Inflammatory macrophage treated with lipopolysaccharide for 1 hour (primary cell): Measurements from ENCODE around the gene KNOP1.
A peak's percentile ranks its signal among the peaks of the same experiment; 100 is the strongest.

Experiments
- DNase-seq, 2 donors: peaks; one replicate each; pipeline ENCODE4 v3.0.0-alpha.2; 2020 to 2022

The KNOP1 gene

GRCh38 chr16:19717741-19718623, at the start of gene KNOP1, which contains the start of gene IQCK:
TSS of gene KNOP1 (minus strand) at chr16:19718227. CDS start at chr16:19715035, 3,192 bp downstream.
TSS of gene IQCK (plus strand) at chr16:19718271. CDS start at chr16:19718307, 36 bp downstream.
- peak; percentile 91 for DNase-seq

- no peak for DNase-seq
Observed at GRCh38 chr16:19767497-19767896, 49.5 kb upstream of the KNOP1 start.

- DNase-seq: no peak
Observed at GRCh38 chr16:19766988-19767387, 49.0 kb upstream of the KNOP1 start.

GRCh38 chr16:19766554-19766884, 48.5 kb upstream of the KNOP1 start:
- no peak for DNase-seq

GRCh38 chr16:19765860-19766553, 48.0 kb upstream of the KNOP1 start:
- peak; percentile 27 to 42 for DNase-seq

- DNase-seq: no peak
Observed at GRCh38 chr16:19760356-19761060, 42.5 kb upstream of the KNOP1 start.

GRCh38 chr16:19757762-19758595, 40.0 kb upstream of the KNOP1 start:
- peak; percentile 17 to 43 for DNase-seq

GRCh38 chr16:19757026-19757425, 39.0 kb upstream of the KNOP1 start:
- DNase-seq: no peak

- no peak for DNase-seq
Observed at GRCh38 chr16:19755268-19755667, 37.2 kb upstream of the KNOP1 start.

- no peak for DNase-seq
Observed at GRCh38 chr16:19754644-19755036, 36.6 kb upstream of the KNOP1 start.

GRCh38 chr16:19753815-19754643, 36.0 kb upstream of the KNOP1 start:
- no peak for DNase-seq

GRCh38 chr16:19751478-19752385, 33.7 kb upstream of the KNOP1 start:
- no peak for DNase-seq

GRCh38 chr16:19749571-19750080, 31.6 kb upstream of the KNOP1 start:
- DNase-seq: peak in 1 of 2 donors; percentile 34

- no peak for DNase-seq
Observed at GRCh38 chr16:19748389-19749168, 30.6 kb upstream of the KNOP1 start.

- DNase-seq: no peak
Observed at GRCh38 chr16:19746561-19746960, 28.5 kb upstream of the KNOP1 start.

- DNase-seq: no peak
Observed at GRCh38 chr16:19745286-19746010, 27.4 kb upstream of the KNOP1 start.

GRCh38 chr16:19744670-19745069, 26.6 kb upstream of the KNOP1 start:
- no peak for DNase-seq

GRCh38 chr16:19743816-19744159, 25.8 kb upstream of the KNOP1 start:
- DNase-seq: no peak

GRCh38 chr16:19741354-19741753, 23.3 kb upstream of the KNOP1 start:
- DNase-seq: no peak
